ENCODE measurements around the gene PACSIN3. TPM values are rescaled to one million over a fixed set of nuclear protein-coding genes. Genes with fewer than 3 reads are reported as not detected.

PACSIN3 gene
- polyA plus RNA-seq, 1 experiment, result 25.2 TPM

GRCh38 chr11:47171061-47171838, 15.0 kb downstream of the PACSIN3 start:
- no peak overlapping the region for H3K4me3 ChIP-seq (ENCODE audit: low read depth, low read length)
- no peaks in the 10 kb centered on the region for H3K27me3 ChIP-seq (ENCODE audit: control insufficient read depth, insufficient read depth, low read length)
- POLR2A ChIA-PET, result no interaction called here
- peaks cover 43% of the 10 kb centered on the region for H3K36me3 ChIP-seq (ENCODE audit: control insufficient read depth, insufficient read depth, low read length)
- no peak for TF ChIP-seq CTCF (IDR thresholded peaks at IDR 0.05; ENCODE audit: insufficient read depth, low read depth, low read length)
- CTCF ChIA-PET, result interaction anchor here (0.7 to 3.9 kb wide), 5 partner anchors 9 to 252 kb away, joined by 3 to 24 read pairs (median 4); partner anchors contain the start of gene NR1H3
- no peak for DNase-seq (ENCODE audit: low read depth)

- POLR2A ChIA-PET, result no interaction called here
- Histone ChIP-seq H3K36me3 (ENCODE audit: control insufficient read depth, insufficient read depth, low read length) (peaks cover 44% of the 10 kb centered on the region), H3K4me3 (ENCODE audit: low read depth, low read length) (no peak overlapping the region), H3K27me3 (ENCODE audit: control insufficient read depth, insufficient read depth, low read length) (no peaks in the 10 kb centered on the region)
- no peak for TF ChIP-seq CTCF (IDR thresholded peaks at IDR 0.05; ENCODE audit: insufficient read depth, low read depth, low read length)
- CTCF ChIA-PET, result no interaction called here
- DNase-seq (ENCODE audit: low read depth), result no peak
Observed at GRCh38 chr11:47166368-47166767, 19.9 kb downstream of the PACSIN3 start.

GRCh38 chr11:47165253-47165840, 20.9 kb downstream of the PACSIN3 start:
- CTCF ChIA-PET, result interaction anchor here (0.7 to 0.8 kb wide), 2 partner anchors 12 to 90 kb away, joined by 3 to 4 read pairs; no protein-coding TSS in a partner anchor
- H3K27me3 ChIP-seq (ENCODE audit: control insufficient read depth, insufficient read depth, low read length), result no peaks in the 10 kb centered on the region

GRCh38 chr11:47164321-47164720, 21.9 kb downstream of the PACSIN3 start:
- DNase-seq (ENCODE audit: low read depth), result no peak
- ChIA-PET POLR2A (no interaction called here), CTCF (interaction anchor here (1.3 to 3.0 kb wide), 8 partner anchors 11 to 300 kb away, joined by 3 to 23 read pairs (median 8); partner anchors contain the start of gene ARFGAP2)
- no peak overlapping the region for H3K4me3 ChIP-seq (ENCODE audit: low read depth, low read length)
- no peaks in the 10 kb centered on the region for H3K27me3 ChIP-seq (ENCODE audit: control insufficient read depth, insufficient read depth, low read length)
- TF ChIP-seq CTCF (IDR thresholded peaks at IDR 0.05; ENCODE audit: insufficient read depth, low read depth, low read length), result no peak
- H3K36me3 ChIP-seq (ENCODE audit: control insufficient read depth, insufficient read depth, low read length), result peaks cover 38% of the 10 kb centered on the region

More at GRCh38 chr11:47165253-47165840, 20.9 kb downstream of the PACSIN3 start:
- H3K4me3 ChIP-seq (ENCODE audit: low read depth, low read length), result no peak overlapping the region
- no peak for DNase-seq (ENCODE audit: low read depth)
- H3K36me3 ChIP-seq (ENCODE audit: control insufficient read depth, insufficient read depth, low read length), result peaks cover 40% of the 10 kb centered on the region
- POLR2A ChIA-PET, result interaction anchor here (0.7 kb wide), 1 partner anchor 286 kb away, joined by 4 read pairs; no protein-coding TSS in a partner anchor
- no peak for TF ChIP-seq CTCF (IDR thresholded peaks at IDR 0.05; ENCODE audit: insufficient read depth, low read depth, low read length)

GRCh38 chr11:47163898-47164297, 22.3 kb downstream of the PACSIN3 start:
- DNase-seq (ENCODE audit: low read depth), result no peak
- no peak for TF ChIP-seq CTCF (IDR thresholded peaks at IDR 0.05; ENCODE audit: insufficient read depth, low read depth, low read length)
- no peak overlapping the region for H3K4me3 ChIP-seq (ENCODE audit: low read depth, low read length)
- peaks cover 38% of the 10 kb centered on the region for H3K36me3 ChIP-seq (ENCODE audit: control insufficient read depth, insufficient read depth, low read length)
- POLR2A ChIA-PET, result no interaction called here
- no peaks in the 10 kb centered on the region for H3K27me3 ChIP-seq (ENCODE audit: control insufficient read depth, insufficient read depth, low read length)
- CTCF ChIA-PET, result interaction anchor here (1.3 to 4.0 kb wide), 11 partner anchors 7 to 299 kb away, joined by 3 to 24 read pairs (median 10); partner anchors contain the start of genes ARFGAP2 and NR1H3
